Left lobe of liver (tissue), 2 donors: Measurements from ENCODE around the gene RAPGEF5. TPM values are rescaled to one million over a fixed set of nuclear protein-coding genes. Genes with fewer than 3 reads are reported as not detected.

ENCODE experiments used
- ATAC-seq: fragments of 200-7000 bp; cut with Tn5 transposase; one replicate; pipeline ENCODE4 v1.9.1; 2020; ENCODE audit warnings: mild to moderate bottlenecking, moderate library complexity
- DNase-seq: peaks from one replicate; pipeline ENCODE4 v3.0.0-alpha.2; 2020; ENCODE audit warnings: low spot score
- total RNA-seq: library from RNA; stranded (reverse); gene quantifications from one replicate; pipeline ENCODE4 v1.2.1, GENCODE V29; 2021
- donor health status: DM: no; HTN: no; CAD: no; lungs with moderate emphysema.
- donor health status: DM: no; HTN: yes; CAD: no.

The RAPGEF5 gene
- total RNA-seq, 1 donor from 2014 or later = 21.2 TPM

- ATAC-seq (no peak), DNase-seq (no peak)
Observed at GRCh38 chr7:22269963-22270362, 87.0 kb downstream of the RAPGEF5 start.

- ATAC-seq (no peak), DNase-seq (no peak)
Observed at GRCh38 chr7:22268884-22269421, 88.0 kb downstream of the RAPGEF5 start.

GRCh38 chr7:22267930-22268615 lies 88.9 kb downstream of the RAPGEF5 start:
- DNase-seq (no peak), ATAC-seq (no peak)

GRCh38 chr7:22262538-22262937 lies 94.4 kb downstream of the RAPGEF5 start:
- no peak for DNase-seq
- ATAC-seq = no peak

- DNase-seq (no peak), ATAC-seq (no peak)
Observed at GRCh38 chr7:22256541-22257096, 100.3 kb downstream of the RAPGEF5 start.

GRCh38 chr7:22255834-22256233 lies 101.1 kb downstream of the RAPGEF5 start:
- DNase-seq (no peak), ATAC-seq (no peak)

GRCh38 chr7:22255342-22255741 lies 101.6 kb downstream of the RAPGEF5 start:
- DNase-seq (no peak), ATAC-seq (no peak)

- ATAC-seq (no peak), DNase-seq (no peak)
Observed at GRCh38 chr7:22252936-22253536, 103.9 kb downstream of the RAPGEF5 start.

GRCh38 chr7:22252016-22252415 lies 104.9 kb downstream of the RAPGEF5 start:
- DNase-seq (no peak), ATAC-seq (no peak)

- ATAC-seq (no peak), DNase-seq (no peak)
Observed at GRCh38 chr7:22251281-22251680, 105.7 kb downstream of the RAPGEF5 start.

GRCh38 chr7:22250390-22250789 lies 106.6 kb downstream of the RAPGEF5 start:
- ATAC-seq (no peak), DNase-seq (no peak)

GRCh38 chr7:22248111-22248809 lies 108.7 kb downstream of the RAPGEF5 start:
- ATAC-seq = no peak
- DNase-seq = no peak

GRCh38 chr7:22241805-22242390 lies 115.1 kb downstream of the RAPGEF5 start:
- no peak for DNase-seq
- ATAC-seq = no peak

GRCh38 chr7:22240904-22241571 lies 115.9 kb downstream of the RAPGEF5 start:
- DNase-seq = no peak
- ATAC-seq = no peak

- peak; percentile 14 for ATAC-seq
- no peak for DNase-seq
Observed at GRCh38 chr7:22238354-22239311, 118.3 kb downstream of the RAPGEF5 start.

GRCh38 chr7:22235134-22235533 lies 121.8 kb downstream of the RAPGEF5 start:
- ATAC-seq = no peak
- DNase-seq = no peak

GRCh38 chr7:22234227-22234626 lies 122.7 kb downstream of the RAPGEF5 start:
- peak; percentile 72 for ATAC-seq

GRCh38 chr7:22231806-22232205 lies 125.1 kb downstream of the RAPGEF5 start:
- ATAC-seq (no peak), DNase-seq (no peak)

More at GRCh38 chr7:22234227-22234626, 122.7 kb downstream of the RAPGEF5 start:
- no peak for DNase-seq

- peak; percentile 10 for ATAC-seq
- DNase-seq = no peak
Observed at GRCh38 chr7:22231141-22231540, 125.8 kb downstream of the RAPGEF5 start.
